Stomach (tissue), 4 donors: ENCODE data around the gene PDIA4.

Source experiments
- EP300 ChIP-seq: sonication (generic); formaldehyde crosslinking; IDR thresholded peaks from one replicate; pipeline ENCODE4 v1.6.1; 2017; ENCODE audit warnings: antibody characterized with exemption
- POLR2A ChIP-seq, 4 donors: fragments of 450-650 bp; IDR thresholded peaks; one replicate each; pipeline ENCODE4 v1.6.1; 2016; ENCODE audit warnings: antibody characterized with exemption in 4 of 4, control low read depth in 2 of 4, mild to moderate bottlenecking in 1 of 4, moderate library complexity in 1 of 4
- TF ChIP-seq, protein P1 (sequence below), 7 experiments: fragments of 450-650 bp in 4 of 7; fragments of 200-600 bp in 3 of 7; sonication (generic) in 3 of 7; IDR thresholded peaks; one replicate each; pipeline ENCODE4 v1.5.1; 2016 to 2019; ENCODE audit warnings: antibody characterized with exemption in 7 of 7, control low read depth in 2 of 7, mild to moderate bottlenecking in 1 of 7

DNA sequence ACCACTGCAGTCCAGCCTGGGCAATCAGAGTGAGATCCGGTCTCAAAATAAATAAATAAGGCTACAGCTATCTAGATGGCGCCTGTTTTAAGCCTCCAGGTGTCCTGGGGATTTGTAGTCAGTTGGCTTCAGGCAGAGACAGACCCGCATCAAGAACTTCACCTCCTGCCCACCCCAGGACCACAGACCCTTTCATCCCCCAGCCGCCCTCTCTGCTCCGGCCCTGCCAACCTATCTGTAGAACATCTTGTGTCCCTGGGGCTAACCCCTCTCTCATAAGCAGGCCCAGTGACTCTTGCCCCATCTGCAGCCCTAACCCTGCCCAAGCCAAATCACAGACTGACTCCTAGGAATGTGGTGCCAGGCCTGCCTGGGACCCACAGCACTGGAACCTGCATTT is 17.9 kb downstream of the PDIA4 start:
- TF ChIP-seq, protein P1, sequence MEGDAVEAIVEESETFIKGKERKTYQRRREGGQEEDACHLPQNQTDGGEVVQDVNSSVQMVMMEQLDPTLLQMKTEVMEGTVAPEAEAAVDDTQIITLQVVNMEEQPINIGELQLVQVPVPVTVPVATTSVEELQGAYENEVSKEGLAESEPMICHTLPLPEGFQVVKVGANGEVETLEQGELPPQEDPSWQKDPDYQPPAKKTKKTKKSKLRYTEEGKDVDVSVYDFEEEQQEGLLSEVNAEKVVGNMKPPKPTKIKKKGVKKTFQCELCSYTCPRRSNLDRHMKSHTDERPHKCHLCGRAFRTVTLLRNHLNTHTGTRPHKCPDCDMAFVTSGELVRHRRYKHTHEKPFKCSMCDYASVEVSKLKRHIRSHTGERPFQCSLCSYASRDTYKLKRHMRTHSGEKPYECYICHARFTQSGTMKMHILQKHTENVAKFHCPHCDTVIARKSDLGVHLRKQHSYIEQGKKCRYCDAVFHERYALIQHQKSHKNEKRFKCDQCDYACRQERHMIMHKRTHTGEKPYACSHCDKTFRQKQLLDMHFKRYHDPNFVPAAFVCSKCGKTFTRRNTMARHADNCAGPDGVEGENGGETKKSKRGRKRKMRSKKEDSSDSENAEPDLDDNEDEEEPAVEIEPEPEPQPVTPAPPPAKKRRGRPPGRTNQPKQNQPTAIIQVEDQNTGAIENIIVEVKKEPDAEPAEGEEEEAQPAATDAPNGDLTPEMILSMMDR (IDR thresholded peaks at IDR 0.05), result no peak
- TF ChIP-seq POLR2A (IDR thresholded peaks at IDR 0.05), result no peak
- no peak for TF ChIP-seq EP300
